Muscle of leg (tissue), 11 donors: ENCODE data around the gene CST7. TPM values are rescaled to one million over a fixed set of nuclear protein-coding genes. Genes with fewer than 3 reads are reported as not detected.

Source experiments
- DNase-seq: peaks from one replicate; pipeline ENCODE4 v3.0.0; 2013
- H3K27ac ChIP-seq: one replicate; pipeline ENCODE4 v1.5.1; 2013; ENCODE audit warnings: mild to moderate bottlenecking, low read length, control low read depth
- H3K27me3 ChIP-seq: one replicate; pipeline ENCODE4 v1.6.1; 2013; ENCODE audit warnings: low read length; ENCODE audit not compliant: control insufficient read depth, insufficient read depth
- H3K36me3 ChIP-seq: one replicate; pipeline ENCODE4 v1.6.1; 2013; ENCODE audit warnings: low read length; ENCODE audit not compliant: control insufficient read depth, insufficient read depth
- H3K4me1 ChIP-seq: one replicate; pipeline ENCODE4 v1.6.1; 2013; ENCODE audit warnings: low read length; ENCODE audit not compliant: control insufficient read depth, insufficient read depth
- H3K4me3 ChIP-seq: one replicate; pipeline ENCODE4 v1.5.1; 2013; ENCODE audit warnings: low read length, control low read depth
- H3K9me3 ChIP-seq: replicated peaks from 2 replicates; pipeline ENCODE4 v1.6.1; 2013; ENCODE audit warnings: low read depth, low read length; ENCODE audit not compliant: control insufficient read depth
- WGBS: methylation state at CpG from one replicate; pipeline ENCODE4 v1.1.5; 2013; ENCODE audit warnings: missing lambda C conversion rate; ENCODE audit not compliant: insufficient coverage; 5-methylcytosine and 5-hydroxymethylcytosine counted together
- polyA plus RNA-seq, 8 donors: library from polyadenylated mRNA; unstranded; fragments of 120-200 nt; gene quantifications; one replicate each; pipeline versions ENCODE4 v1.2.1 to v1.2.3, GENCODE V29; 2013; ENCODE audit warnings: inconsistent platforms in 1 of 8, low replicate concordance in 1 of 8; ENCODE audit not compliant: insufficient read length in 8 of 8, insufficient read depth in 1 of 8
- total RNA-seq: library from RNA; stranded (reverse); fragments of 120-200 nt; gene quantifications from one replicate; pipeline ENCODE4 v1.2.4, GENCODE V29; 2013

CST7 gene
- total and polyA plus RNA-seq, 9 donors = 0.11 to 1.1 (median 0.56) TPM

GRCh38 chr20:24950128-24950835 is 1.2 kb downstream of the CST7 start:
- Histone ChIP-seq H3K9me3 (peaks cover 2% of the 10 kb centered on the region), H3K27me3 (no peaks in the 10 kb centered on the region), H3K4me1 (peaks cover 4% of the 10 kb centered on the region), H3K27ac (no peak overlapping the region), H3K36me3 (peaks cover 4% of the 10 kb centered on the region), H3K4me3 (no peak overlapping the region)
- DNase-seq = no peak
- 72% methylated on average over 10 of the region's 12 CpGs for WGBS

GRCh38 chr20:24950836-24951525 is 1.9 kb downstream of the CST7 start:
- Histone ChIP-seq H3K27ac (no peak overlapping the region), H3K4me1 (peaks cover 4% of the 10 kb centered on the region), H3K27me3 (no peaks in the 10 kb centered on the region), H3K4me3 (no peak overlapping the region), H3K9me3 (peaks cover 2% of the 10 kb centered on the region), H3K36me3 (peaks cover 7% of the 10 kb centered on the region)
- WGBS = 76% methylated on average over 11 of the region's 16 CpGs
- DNase-seq = no peak

- no peak overlapping the region for H3K4me3 ChIP-seq
- H3K9me3 ChIP-seq = no peaks in the 10 kb centered on the region
- H3K4me1 ChIP-seq = peaks cover 4% of the 10 kb centered on the region
- no peak overlapping the region for H3K27ac ChIP-seq
- no peaks in the 10 kb centered on the region for H3K27me3 ChIP-seq
- no peak for DNase-seq
- H3K36me3 ChIP-seq = peaks cover 7% of the 10 kb centered on the region
- WGBS = 27% methylated on average over 5 of the region's 11 CpGs
Measured at GRCh38 chr20:24951536-24952083, 2.5 kb downstream of the CST7 start.

GRCh38 chr20:24952376-24953208 is 3.5 kb downstream of the CST7 start:
- H3K27me3 ChIP-seq = no peaks in the 10 kb centered on the region
- peak; percentile 16 for DNase-seq
- H3K4me1 ChIP-seq = peaks cover 4% of the 10 kb centered on the region
- H3K4me3 ChIP-seq = no peak overlapping the region
- 93% methylated on average over 6 of the region's 12 CpGs for WGBS
- no peak overlapping the region for H3K27ac ChIP-seq
- peaks cover 7% of the 10 kb centered on the region for H3K36me3 ChIP-seq
- H3K9me3 ChIP-seq = no peaks in the 10 kb centered on the region

- H3K4me1 ChIP-seq = peaks cover 4% of the 10 kb centered on the region
- H3K4me3 ChIP-seq = no peak overlapping the region
- no peaks in the 10 kb centered on the region for H3K27me3 ChIP-seq
- H3K36me3 ChIP-seq = peaks cover 11% of the 10 kb centered on the region
- H3K9me3 ChIP-seq = no peaks in the 10 kb centered on the region
- 64% methylated on average over 8 of the region's 8 CpGs for WGBS
- H3K27ac ChIP-seq = no peak overlapping the region
- no peak for DNase-seq
Measured at GRCh38 chr20:24953209-24953575, 4.1 kb downstream of the CST7 start.

- H3K36me3 ChIP-seq = peaks cover 14% of the 10 kb centered on the region
- H3K27me3 ChIP-seq = no peaks in the 10 kb centered on the region
- no peak overlapping the region for H3K4me3 ChIP-seq
- WGBS = 72% methylated on average over 15 of the region's 16 CpGs
- no peak for DNase-seq
- H3K27ac ChIP-seq = no peak overlapping the region
- H3K9me3 ChIP-seq = no peaks in the 10 kb centered on the region
- peaks cover 4% of the 10 kb centered on the region for H3K4me1 ChIP-seq
Measured at GRCh38 chr20:24953621-24954133, 4.6 kb downstream of the CST7 start.

GRCh38 chr20:24954151-24954550 is 5.1 kb downstream of the CST7 start:
- no peak for DNase-seq
- Histone ChIP-seq H3K36me3 (peaks cover 14% of the 10 kb centered on the region), H3K4me1 (peaks cover 4% of the 10 kb centered on the region), H3K27ac (no peak overlapping the region), H3K4me3 (no peak overlapping the region), H3K27me3 (no peaks in the 10 kb centered on the region), H3K9me3 (no peaks in the 10 kb centered on the region)
- WGBS = 60% methylated on average over 1 of the region's 8 CpGs

GRCh38 chr20:24954566-24954965 is 5.5 kb downstream of the CST7 start:
- H3K36me3 ChIP-seq = peaks cover 14% of the 10 kb centered on the region
- no peak overlapping the region for H3K4me3 ChIP-seq
- DNase-seq = peak; percentile 23
- WGBS = no CpG with 5 or more reads among the region's 2 CpGs
- H3K27ac ChIP-seq = no peak overlapping the region
- H3K9me3 ChIP-seq = no peaks in the 10 kb centered on the region
- no peaks in the 10 kb centered on the region for H3K27me3 ChIP-seq
- H3K4me1 ChIP-seq = peaks cover 4% of the 10 kb centered on the region

- 14% methylated on average over 1 of the region's 3 CpGs for WGBS
- peaks cover 18% of the 10 kb centered on the region for H3K36me3 ChIP-seq
- H3K4me3 ChIP-seq = no peak overlapping the region
- peaks cover 4% of the 10 kb centered on the region for H3K4me1 ChIP-seq
- DNase-seq = no peak
- no peak overlapping the region for H3K27ac ChIP-seq
- no peaks in the 10 kb centered on the region for H3K27me3 ChIP-seq
- H3K9me3 ChIP-seq = no peaks in the 10 kb centered on the region
Measured at GRCh38 chr20:24955045-24955444, 6.0 kb downstream of the CST7 start.
